CD8-positive, alpha-beta memory T cell (primary cell): ENCODE results near the gene DOCK3. TPM values are rescaled to one million over a fixed set of nuclear protein-coding genes. Genes with fewer than 3 reads are reported as not detected.
A peak's percentile ranks its signal among the peaks of the same experiment; 100 is the strongest.
"Not testable (repeated sequence)": the region's sequence is repeated elsewhere in the genome, so short reads cannot be mapped to it uniquely, and the experiment has no call there.

Experiments used
- CTCF ChIA-PET: fragments of 350-600 bp; sonication (Branson Sonifier 250); formaldehyde crosslinking; loops from one replicate; lab custom pipeline; 2021; ENCODE audit warnings: antibody characterized with exemption; lab: Charles Lee
- POLR2A ChIA-PET: fragments of 350-600 bp; sonication (Branson Sonifier 250); formaldehyde crosslinking; loops from one replicate; lab custom pipeline; 2021; ENCODE audit warnings: antibody characterized with exemption; lab: Charles Lee
- DNase-seq, 5 donors: peaks; one replicate each; pipeline versions ENCODE4 v3.0.0 to v3.0.0-alpha.2; 2020 to 2022; ENCODE audit warnings: mixed read lengths in 1 of 5
- H3K27ac ChIP-seq: one replicate; pipeline ENCODE4 v1.7.0; 2013; ENCODE audit warnings: low read depth, mild to moderate bottlenecking, low read length, moderate library complexity
- H3K27me3 ChIP-seq: 2 replicates; pipeline ENCODE4 v1.7.0; 2013; ENCODE audit warnings: low read length, mild to moderate bottlenecking; ENCODE audit not compliant: insufficient read depth, poor library complexity, severe bottlenecking
- H3K36me3 ChIP-seq: 2 replicates; pipeline ENCODE4 v1.7.0; 2013; ENCODE audit warnings: mild to moderate bottlenecking, low read length, moderate library complexity; ENCODE audit not compliant: insufficient read depth
- H3K4me1 ChIP-seq: 2 replicates; pipeline ENCODE4 v1.7.0; 2013; ENCODE audit warnings: mild to moderate bottlenecking, low read length, moderate library complexity; ENCODE audit not compliant: insufficient read depth
- H3K4me3 ChIP-seq: 2 replicates; pipeline ENCODE4 v1.7.0; 2013; ENCODE audit warnings: mild to moderate bottlenecking, low read length
- H3K9me3 ChIP-seq: 2 replicates; pipeline ENCODE4 v1.7.0; 2013; ENCODE audit warnings: mild to moderate bottlenecking, low read length
- H3K27ac Mint-ChIP-seq, 8 donors: one replicate each; pipeline ENCODE4 v1.8.0; 2020 to 2021; ENCODE audit warnings: mixed read lengths in 8 of 8, mild to moderate bottlenecking in 6 of 8, inconsistent platforms in 3 of 8, moderate library complexity in 3 of 8
- H3K27me3 Mint-ChIP-seq, 2 donors: one replicate each; pipeline ENCODE4 v1.8.0; 2020 to 2021; ENCODE audit warnings: mixed read lengths in 2 of 2, mild to moderate bottlenecking in 1 of 2, moderate library complexity in 1 of 2
- H3K36me3 Mint-ChIP-seq, 3 donors: one replicate each; pipeline ENCODE4 v1.8.0; 2020 to 2021; ENCODE audit warnings: mixed read lengths in 3 of 3, inconsistent platforms in 1 of 3, mild to moderate bottlenecking in 1 of 3
- H3K4me1 Mint-ChIP-seq, 3 donors: one replicate each; pipeline ENCODE4 v1.8.0; 2020 to 2021; ENCODE audit warnings: mixed read lengths in 3 of 3, inconsistent platforms in 1 of 3, mild to moderate bottlenecking in 1 of 3
- H3K4me3 Mint-ChIP-seq, 7 donors: one replicate each; pipeline ENCODE4 v1.8.0; 2020 to 2021; ENCODE audit warnings: mixed read lengths in 7 of 7, mild to moderate bottlenecking in 6 of 7, moderate library complexity in 4 of 7, inconsistent platforms in 2 of 7
- H3K9me3 Mint-ChIP-seq, 5 donors: one replicate each; pipeline ENCODE4 v1.8.0; 2020 to 2022; ENCODE audit warnings: mixed read lengths in 5 of 5, mild to moderate bottlenecking in 3 of 5, moderate library complexity in 2 of 5, inconsistent platforms in 1 of 5
- polyA plus RNA-seq: library from polyadenylated mRNA; unstranded; fragments of 300-500 nt; fragmentation: Illumina TruSeq; gene quantifications from one replicate; pipeline ENCODE4 v1.2.3, GENCODE V29; 2021
- total RNA-seq, 2 experiments: library from RNA; stranded (reverse); gene quantifications; one replicate each; pipeline ENCODE4 v1.2.3, GENCODE V29; 2021

Gene DOCK3
- total and polyA plus RNA-seq, 3 experiments from 2014 or later: 0.16 to 2.1 (median 2.0) TPM

- Histone ChIP-seq H3K9me3 (no peaks in the 10 kb centered on the region), H3K27ac (peak overlapping the region; percentile 95), H3K36me3 (peaks cover 17% of the 10 kb centered on the region), H3K4me3 (peak overlapping the region; percentile 99), H3K4me1 (peaks cover 43% of the 10 kb centered on the region), H3K27me3 (no peaks in the 10 kb centered on the region)
- ChIA-PET CTCF (interaction anchor here (0.8 to 1.0 kb wide), 2 partner anchors 118 to 768 kb away, joined by 3 to 6 read pairs; partner anchors contain the start of gene MAPKAPK3), POLR2A (interaction anchor here (1.4 to 1.8 kb wide), 3 partner anchors 12 to 815 kb away, joined by 3 to 7 read pairs (median 7); partner anchors contain the start of genes CISH and HEMK1)
- Mint-ChIP-seq H3K9me3 (no peaks in the 10 kb centered on the region), H3K36me3 (peaks cover 2 to 37% (median 6%) of the 10 kb centered on the region in 3 donors), H3K4me1 (peaks cover 38 to 48% (median 47%) of the 10 kb centered on the region in 3 donors), H3K27ac (peak overlapping the region; percentile 95 to 100 (median 100)), H3K27me3 (peaks cover 0 to 2% of the 10 kb centered on the region in 2 donors), H3K4me3 (peak overlapping the region; percentile 95 to 100 (median 99))
- DNase-seq: peak in 2 of 5 donors; percentile 6 to 11
These were observed 709.5 kb downstream of the DOCK3 start for GRCh38 chr3:51384055-51384725.

GRCh38 chr3:51384726-51385473 lies 710.2 kb downstream of the DOCK3 start, which contains the start of gene MANF:
TSS of gene MANF (plus strand) at chr3:51385291. CDS start at chr3:51385343, 52 bp downstream.
- H3K27me3 ChIP-seq: no peaks in the 10 kb centered on the region
- H3K9me3 ChIP-seq: no peaks in the 10 kb centered on the region
- Mint-ChIP-seq H3K4me1 (peaks cover 41 to 54% (median 53%) of the 10 kb centered on the region in 3 donors), H3K27me3 (peaks cover 0 to 2% of the 10 kb centered on the region in 2 donors), H3K9me3 (no peaks in the 10 kb centered on the region), H3K36me3 (peaks cover 4 to 44% (median 9%) of the 10 kb centered on the region in 3 donors), H3K4me3 (peak within 1 kb of the TSS; percentile 95 to 100 (median 99)), H3K27ac (peak within 1 kb of the TSS; percentile 95 to 100 (median 100))
- peak within 1 kb of the TSS; percentile 95 for H3K27ac ChIP-seq
- ChIA-PET CTCF (interaction anchor here (0.8 to 1.3 kb wide), 5 partner anchors 50 to 769 kb away, joined by 3 to 6 read pairs (median 4); partner anchors contain the start of genes DCAF1 and MAPKAPK3), POLR2A (interaction anchor here (0.6 to 1.8 kb wide), 10 partner anchors 13 to 818 kb away, joined by 3 to 14 read pairs (median 5); partner anchors contain the start of genes C3orf18, CISH, DCAF1 and HEMK1)
- peaks cover 17% of the 10 kb centered on the region for H3K36me3 ChIP-seq
- H3K4me1 ChIP-seq: peaks cover 46% of the 10 kb centered on the region
- peak; percentile 97 to 98 (median 98) for DNase-seq
- peak within 1 kb of the TSS; percentile 99 for H3K4me3 ChIP-seq

- Mint-ChIP-seq H3K9me3 (no peaks in the 10 kb centered on the region), H3K4me3 (peak overlapping the region; percentile 95 to 100 (median 99)), H3K27ac (peak overlapping the region; percentile 94 to 100 (median 98)), H3K36me3 (peaks cover 4 to 44% (median 9%) of the 10 kb centered on the region in 3 donors), H3K27me3 (peaks cover 0 to 2% of the 10 kb centered on the region in 2 donors), H3K4me1 (peaks cover 45 to 61% (median 57%) of the 10 kb centered on the region in 3 donors)
- peak overlapping the region; percentile 40 for H3K4me3 ChIP-seq
- ChIA-PET POLR2A (interaction anchor here (0.8 to 1.8 kb wide), 9 partner anchors 11 to 818 kb away, joined by 3 to 14 read pairs (median 4); partner anchors contain the start of genes C3orf18, CISH, DCAF1 and MAPKAPK3), CTCF (interaction anchor here (1.0 to 1.3 kb wide), 4 partner anchors 12 to 297 kb away, joined by 3 to 5 read pairs (median 4); partner anchors contain the start of gene DCAF1)
- H3K27ac ChIP-seq: peak overlapping the region; percentile 66
- H3K36me3 ChIP-seq: peaks cover 17% of the 10 kb centered on the region
- H3K27me3 ChIP-seq: no peaks in the 10 kb centered on the region
- peaks cover 53% of the 10 kb centered on the region for H3K4me1 ChIP-seq
- no peak for DNase-seq
- H3K9me3 ChIP-seq: no peaks in the 10 kb centered on the region
These were observed 710.9 kb downstream of the DOCK3 start for GRCh38 chr3:51385621-51386091.

- Mint-ChIP-seq H3K4me1 (peaks cover 47 to 66% (median 60%) of the 10 kb centered on the region in 3 donors), H3K27ac (peak overlapping the region; percentile 94 to 100 (median 98)), H3K9me3 (no peaks in the 10 kb centered on the region), H3K4me3 (peak overlapping the region; percentile 95 to 100 (median 99)), H3K36me3 (peaks cover 4 to 44% (median 9%) of the 10 kb centered on the region in 3 donors), H3K27me3 (peaks cover 0 to 2% of the 10 kb centered on the region in 2 donors)
- H3K9me3 ChIP-seq: no peaks in the 10 kb centered on the region
- H3K4me3 ChIP-seq: peak overlapping the region; percentile 40
- H3K27ac ChIP-seq: peak overlapping the region; percentile 66
- POLR2A ChIA-PET: interaction anchor here (0.6 to 1.8 kb wide), 6 partner anchors 11 to 1058 kb away, joined by 3 to 14 read pairs (median 5); partner anchors contain the start of genes CISH and DCAF1
- H3K36me3 ChIP-seq: peaks cover 17% of the 10 kb centered on the region
- no peaks in the 10 kb centered on the region for H3K27me3 ChIP-seq
- no peak for DNase-seq
- CTCF ChIA-PET: interaction anchor here (1.1 to 1.3 kb wide), 2 partner anchors 13 to 48 kb away, joined by 3 read pairs; no protein-coding TSS in a partner anchor
- H3K4me1 ChIP-seq: peaks cover 55% of the 10 kb centered on the region
These were observed 711.6 kb downstream of the DOCK3 start for GRCh38 chr3:51386159-51386851.

- Mint-ChIP-seq H3K27ac (peak overlapping the region; percentile 94 to 100 (median 98)), H3K27me3 (peaks cover 0 to 2% of the 10 kb centered on the region in 2 donors), H3K9me3 (no peaks in the 10 kb centered on the region), H3K36me3 (peaks cover 4 to 46% (median 9%) of the 10 kb centered on the region in 3 donors), H3K4me1 (peaks cover 47 to 68% (median 60%) of the 10 kb centered on the region in 3 donors), H3K4me3 (peak overlapping the region; percentile 95 to 100 (median 99))
- DNase-seq: no peak
- peaks cover 17% of the 10 kb centered on the region for H3K36me3 ChIP-seq
- POLR2A ChIA-PET: interaction anchor here (0.6 kb wide), 1 partner anchor 1058 kb away, joined by 6 read pairs; no protein-coding TSS in a partner anchor
- CTCF ChIA-PET: interaction anchor here (1.1 to 1.3 kb wide), 4 partner anchors 14 to 796 kb away, joined by 3 to 5 read pairs (median 4); no protein-coding TSS in a partner anchor
- H3K4me3 ChIP-seq: peak overlapping the region; percentile 40
- H3K27ac ChIP-seq: no peak overlapping the region
- H3K4me1 ChIP-seq: peaks cover 55% of the 10 kb centered on the region
- no peaks in the 10 kb centered on the region for H3K9me3 ChIP-seq
- H3K27me3 ChIP-seq: no peaks in the 10 kb centered on the region
These were observed 712.1 kb downstream of the DOCK3 start for GRCh38 chr3:51386852-51387229.

GRCh38 chr3:51387281-51387680 lies 712.6 kb downstream of the DOCK3 start:
- Mint-ChIP-seq H3K4me3 (peak overlapping the region in 4 of 7 donors; percentile 12 to 100 (median 96)), H3K4me1 (peaks cover 47 to 71% (median 60%) of the 10 kb centered on the region in 3 donors), H3K36me3 (peaks cover 4 to 47% (median 9%) of the 10 kb centered on the region in 3 donors), H3K27ac (peak overlapping the region in 5 of 8 donors; percentile 6 to 100 (median 97))
- H3K4me3 ChIP-seq, H3K9me3 Mint-ChIP-seq, POLR2A ChIA-PET, H3K27me3 Mint-ChIP-seq, H3K27me3 ChIP-seq, H3K9me3 ChIP-seq, DNase-seq, H3K27ac ChIP-seq: not testable (repeated sequence)
- Histone ChIP-seq H3K36me3 (peaks cover 18% of the 10 kb centered on the region), H3K4me1 (peaks cover 59% of the 10 kb centered on the region)
- CTCF ChIA-PET: interaction anchor here (1.0 to 3.6 kb wide), 5 partner anchors 9 to 796 kb away, joined by 3 to 21 read pairs (median 5); no protein-coding TSS in a partner anchor
